Measurements from ENCODE around the gene GBP2.

GBP2 gene

GRCh38 chr1:89064632-89065031 lies 61.3 kb downstream of the GBP2 start:
- DNase-seq: no peak

DNA sequence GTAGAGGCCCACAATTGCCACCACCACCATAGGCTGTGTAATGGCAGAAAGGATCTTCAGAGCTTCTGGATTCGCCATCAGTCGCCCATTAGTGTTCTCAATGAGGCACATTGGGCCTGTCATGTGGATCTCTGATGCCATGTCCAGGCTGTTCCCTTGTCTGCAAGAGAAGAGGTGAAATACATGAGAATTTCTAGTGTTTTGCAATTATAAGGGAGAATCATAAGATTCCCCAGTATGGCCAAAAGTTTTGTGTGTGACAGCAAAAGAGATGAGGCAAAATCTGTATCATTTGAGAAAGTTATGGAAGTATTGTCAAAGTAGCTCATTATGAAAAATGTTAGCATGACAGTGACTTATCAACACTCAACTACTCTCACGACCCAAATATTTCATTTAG lies 62.8 kb downstream of the GBP2 start:
- DNase-seq: no peak

GRCh38 chr1:89060091-89060490 lies 65.8 kb downstream of the GBP2 start:
- no peak for DNase-seq

Measured in RPMI8226 (cell line).